ENCODE data around the gene HOXB3.

DNA sequence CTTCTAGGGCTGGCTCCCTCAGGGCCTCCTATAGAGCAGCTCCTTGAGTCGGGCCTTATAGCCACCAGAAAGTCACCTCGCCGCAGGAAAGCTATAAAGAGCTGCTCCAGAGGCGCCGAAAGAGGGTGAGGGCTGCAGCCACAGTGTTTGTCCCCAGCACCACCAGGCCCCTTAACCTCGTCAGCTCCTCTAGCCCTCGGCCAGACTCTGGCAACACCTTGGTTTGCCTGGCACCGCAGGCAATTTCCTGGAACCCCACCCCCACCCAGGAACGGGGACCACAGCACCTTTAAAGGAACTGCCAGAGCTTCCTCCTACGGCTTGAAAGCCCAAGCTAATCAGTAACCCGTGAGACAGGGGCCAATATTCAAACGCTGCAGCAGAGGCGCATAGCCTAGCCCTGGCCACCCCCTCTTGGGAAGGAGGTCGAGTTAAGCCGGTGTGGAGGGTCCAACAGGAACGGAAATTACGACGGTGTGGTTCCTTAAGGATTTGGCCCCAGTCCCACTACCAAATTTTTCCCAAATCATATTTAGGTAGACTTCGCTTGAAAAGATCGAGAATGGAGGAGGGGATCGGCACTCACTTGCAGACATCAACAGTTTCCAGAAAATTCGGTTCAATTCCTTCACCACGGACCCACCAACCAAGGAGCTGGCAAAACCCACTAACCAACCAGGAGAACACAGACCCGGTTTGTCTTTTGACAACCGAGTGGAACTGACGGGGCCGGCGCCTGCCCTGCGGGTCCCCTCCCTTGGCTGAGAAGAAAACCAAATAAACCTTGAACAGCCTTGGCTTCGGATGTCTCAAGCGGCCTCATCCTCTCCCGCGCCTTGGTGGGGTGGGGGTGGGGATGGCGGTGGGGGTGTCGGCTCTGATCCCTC lies 11.7 kb upstream of the HOXB3 start:
- TF ChIP-seq, protein P1, sequence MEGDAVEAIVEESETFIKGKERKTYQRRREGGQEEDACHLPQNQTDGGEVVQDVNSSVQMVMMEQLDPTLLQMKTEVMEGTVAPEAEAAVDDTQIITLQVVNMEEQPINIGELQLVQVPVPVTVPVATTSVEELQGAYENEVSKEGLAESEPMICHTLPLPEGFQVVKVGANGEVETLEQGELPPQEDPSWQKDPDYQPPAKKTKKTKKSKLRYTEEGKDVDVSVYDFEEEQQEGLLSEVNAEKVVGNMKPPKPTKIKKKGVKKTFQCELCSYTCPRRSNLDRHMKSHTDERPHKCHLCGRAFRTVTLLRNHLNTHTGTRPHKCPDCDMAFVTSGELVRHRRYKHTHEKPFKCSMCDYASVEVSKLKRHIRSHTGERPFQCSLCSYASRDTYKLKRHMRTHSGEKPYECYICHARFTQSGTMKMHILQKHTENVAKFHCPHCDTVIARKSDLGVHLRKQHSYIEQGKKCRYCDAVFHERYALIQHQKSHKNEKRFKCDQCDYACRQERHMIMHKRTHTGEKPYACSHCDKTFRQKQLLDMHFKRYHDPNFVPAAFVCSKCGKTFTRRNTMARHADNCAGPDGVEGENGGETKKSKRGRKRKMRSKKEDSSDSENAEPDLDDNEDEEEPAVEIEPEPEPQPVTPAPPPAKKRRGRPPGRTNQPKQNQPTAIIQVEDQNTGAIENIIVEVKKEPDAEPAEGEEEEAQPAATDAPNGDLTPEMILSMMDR (IDR thresholded peaks at IDR 0.05), result no peak
- no peak for TF ChIP-seq POLR2A (IDR thresholded peaks at IDR 0.05)
- no peak for TF ChIP-seq EP300 (IDR thresholded peaks at IDR 0.05)
